ENCODE measurements around the gene PDE3A.

PDE3A gene

DNA sequence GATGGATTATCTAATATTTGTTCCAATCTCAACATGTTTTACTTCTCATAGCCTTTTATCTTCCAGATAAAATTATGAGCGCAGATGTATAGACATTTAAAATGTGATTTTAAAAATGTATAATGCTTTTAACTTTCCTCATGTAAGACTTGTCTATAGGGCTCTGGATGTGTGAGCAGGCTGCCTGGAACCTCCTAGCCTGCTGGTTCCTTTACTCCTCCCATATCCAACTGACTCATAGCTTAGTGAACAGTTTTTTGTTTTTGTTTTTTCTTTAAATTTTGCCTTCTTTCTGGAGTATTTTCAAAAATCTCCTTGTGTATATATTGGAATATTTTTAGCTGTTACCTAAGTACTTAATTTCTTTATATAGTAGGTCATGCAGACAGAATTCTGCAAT is 115.4 kb downstream of the PDE3A start:
- H3K27me3 ChIP-seq (ENCODE audit: control insufficient read depth, insufficient read depth, low read length) = no peaks in the 10 kb centered on the region
- peaks cover 30% of the 10 kb centered on the region for H3K4me1 ChIP-seq (ENCODE audit: control insufficient read depth, insufficient read depth, low read length)
- no peak overlapping the region for H3K4me2 ChIP-seq (ENCODE audit: low read length)
- H3K9me3 ChIP-seq (replicated peaks; ENCODE audit: low read length) = no peaks in the 10 kb centered on the region
- no peak overlapping the region for H3K4me3 ChIP-seq (ENCODE audit: low read length)
- no peaks in the 10 kb centered on the region for H3K36me3 ChIP-seq (ENCODE audit: insufficient read depth, low read length)
- peak overlapping the region; percentile 4 for H3K9ac ChIP-seq (ENCODE audit: low read depth, low read length)

DNA sequence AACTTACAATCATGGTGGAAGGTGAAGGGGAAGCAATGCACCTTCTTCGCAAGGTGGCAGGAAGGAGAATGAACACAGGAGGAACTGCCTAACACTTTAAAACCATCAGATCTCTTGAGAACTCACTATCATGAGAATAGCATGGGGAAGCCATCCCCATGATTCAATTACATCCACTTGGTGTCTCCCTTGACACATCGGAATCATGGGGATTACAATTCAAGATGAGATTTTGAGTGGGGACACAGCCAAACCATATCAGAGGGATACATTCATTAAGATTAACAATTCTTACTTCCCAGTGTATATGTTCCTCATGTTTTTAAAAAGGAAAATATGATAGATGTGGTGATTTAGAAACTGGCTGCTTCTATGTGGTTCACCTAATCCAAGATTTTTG is 117.9 kb downstream of the PDE3A start:
- no peak overlapping the region for H3K4me2 ChIP-seq (ENCODE audit: low read length)
- H3K9ac ChIP-seq (ENCODE audit: low read depth, low read length) = no peak overlapping the region
- no peaks in the 10 kb centered on the region for H3K9me3 ChIP-seq (replicated peaks; ENCODE audit: low read length)
- peaks cover 43% of the 10 kb centered on the region for H3K4me1 ChIP-seq (ENCODE audit: control insufficient read depth, insufficient read depth, low read length)
- no peaks in the 10 kb centered on the region for H3K27me3 ChIP-seq (ENCODE audit: control insufficient read depth, insufficient read depth, low read length)
- H3K4me3 ChIP-seq (ENCODE audit: low read length) = no peak overlapping the region
- H3K36me3 ChIP-seq (ENCODE audit: insufficient read depth, low read length) = no peaks in the 10 kb centered on the region

- H3K9ac ChIP-seq (ENCODE audit: low read depth, low read length) = no peak overlapping the region
- H3K27me3 ChIP-seq (ENCODE audit: control insufficient read depth, insufficient read depth, low read length) = no peaks in the 10 kb centered on the region
- H3K4me3 ChIP-seq (ENCODE audit: low read length) = no peak overlapping the region
- H3K4me1 ChIP-seq (ENCODE audit: control insufficient read depth, insufficient read depth, low read length) = peaks cover 46% of the 10 kb centered on the region
- H3K9me3 ChIP-seq (replicated peaks; ENCODE audit: low read length) = no peaks in the 10 kb centered on the region
- no peak overlapping the region for H3K4me2 ChIP-seq (ENCODE audit: low read length)
- H3K36me3 ChIP-seq (ENCODE audit: insufficient read depth, low read length) = no peaks in the 10 kb centered on the region
These were observed 119.2 kb downstream of the PDE3A start for GRCh38 chr12:20487519-20487918.

DNA sequence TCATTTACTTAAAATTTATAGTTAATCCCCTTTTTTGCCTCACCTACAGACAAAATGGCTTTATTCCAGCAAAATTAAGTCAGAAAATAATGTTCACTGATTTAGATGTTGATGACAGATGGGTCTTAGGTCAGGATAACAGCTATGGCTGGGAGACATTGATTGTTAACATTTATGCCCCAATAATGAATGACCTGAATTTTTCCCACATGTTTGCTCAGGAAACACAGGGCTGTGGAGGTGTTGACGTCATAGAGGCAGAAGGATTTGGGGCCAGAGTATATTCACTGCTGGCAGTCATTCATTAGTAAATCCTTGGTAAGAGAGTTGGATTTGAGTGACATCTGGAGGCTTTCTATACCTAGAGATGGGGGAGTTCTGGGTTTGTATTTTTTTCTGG is 121.3 kb downstream of the PDE3A start:
- H3K9me3 ChIP-seq (replicated peaks; ENCODE audit: low read length) = no peaks in the 10 kb centered on the region
- no peaks in the 10 kb centered on the region for H3K27me3 ChIP-seq (ENCODE audit: control insufficient read depth, insufficient read depth, low read length)
- H3K4me2 ChIP-seq (ENCODE audit: low read length) = no peak overlapping the region
- no peak overlapping the region for H3K4me3 ChIP-seq (ENCODE audit: low read length)
- peaks cover 54% of the 10 kb centered on the region for H3K4me1 ChIP-seq (ENCODE audit: control insufficient read depth, insufficient read depth, low read length)
- no peaks in the 10 kb centered on the region for H3K36me3 ChIP-seq (ENCODE audit: insufficient read depth, low read length)
- H3K9ac ChIP-seq (ENCODE audit: low read depth, low read length) = no peak overlapping the region

- Histone ChIP-seq H3K4me1 (ENCODE audit: control insufficient read depth, insufficient read depth, low read length) (peaks cover 55% of the 10 kb centered on the region), H3K36me3 (ENCODE audit: insufficient read depth, low read length) (no peaks in the 10 kb centered on the region), H3K4me2 (ENCODE audit: low read length) (no peak overlapping the region), H3K4me3 (ENCODE audit: low read length) (no peak overlapping the region), H3K9me3 (replicated peaks; ENCODE audit: low read length) (no peaks in the 10 kb centered on the region), H3K27me3 (ENCODE audit: control insufficient read depth, insufficient read depth, low read length) (no peaks in the 10 kb centered on the region), H3K9ac (ENCODE audit: low read depth, low read length) (no peak overlapping the region)
These were observed 121.9 kb downstream of the PDE3A start for GRCh38 chr12:20490213-20490612.

GRCh38 chr12:20491290-20491689 is 123.0 kb downstream of the PDE3A start:
- no peaks in the 10 kb centered on the region for H3K27me3 ChIP-seq (ENCODE audit: control insufficient read depth, insufficient read depth, low read length)
- H3K4me1 ChIP-seq (ENCODE audit: control insufficient read depth, insufficient read depth, low read length) = peaks cover 52% of the 10 kb centered on the region
- H3K4me2 ChIP-seq (ENCODE audit: low read length) = no peak overlapping the region
- no peaks in the 10 kb centered on the region for H3K9me3 ChIP-seq (replicated peaks; ENCODE audit: low read length)
- H3K4me3 ChIP-seq (ENCODE audit: low read length) = no peak overlapping the region
- H3K36me3 ChIP-seq (ENCODE audit: insufficient read depth, low read length) = no peaks in the 10 kb centered on the region
- H3K9ac ChIP-seq (ENCODE audit: low read depth, low read length) = no peak overlapping the region

DNA sequence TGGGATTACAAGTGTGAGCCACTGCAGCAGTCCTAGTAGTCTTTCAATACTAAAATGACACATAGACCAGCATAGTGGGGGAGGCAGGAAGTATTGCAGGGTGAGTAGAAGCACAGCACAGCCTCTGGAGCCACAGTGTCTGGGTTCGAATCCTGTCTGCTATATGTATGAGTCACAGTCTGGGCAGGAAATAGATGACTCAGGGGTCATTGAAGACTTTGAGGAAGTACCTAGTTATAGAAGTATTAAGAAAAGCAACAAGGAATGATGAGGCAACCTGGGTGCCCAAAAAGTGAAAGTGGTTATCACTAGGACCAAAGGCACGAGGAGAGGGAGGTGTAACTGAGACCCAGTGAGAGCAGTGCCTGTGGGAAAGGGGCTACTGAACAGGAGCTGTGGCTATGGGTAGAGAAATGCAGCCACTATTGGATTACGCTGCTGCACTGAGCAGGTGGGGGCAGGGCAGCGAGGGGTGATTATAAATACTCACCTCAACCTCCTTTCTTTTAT is 124.0 kb downstream of the PDE3A start:
- H3K9ac ChIP-seq (ENCODE audit: low read depth, low read length) = no peak overlapping the region
- H3K27me3 ChIP-seq (ENCODE audit: control insufficient read depth, insufficient read depth, low read length) = no peaks in the 10 kb centered on the region
- H3K4me3 ChIP-seq (ENCODE audit: low read length) = no peak overlapping the region
- H3K4me2 ChIP-seq (ENCODE audit: low read length) = peak overlapping the region; percentile 38
- H3K36me3 ChIP-seq (ENCODE audit: insufficient read depth, low read length) = no peaks in the 10 kb centered on the region
- no peaks in the 10 kb centered on the region for H3K9me3 ChIP-seq (replicated peaks; ENCODE audit: low read length)
- H3K4me1 ChIP-seq (ENCODE audit: control insufficient read depth, insufficient read depth, low read length) = peaks cover 43% of the 10 kb centered on the region

DNA sequence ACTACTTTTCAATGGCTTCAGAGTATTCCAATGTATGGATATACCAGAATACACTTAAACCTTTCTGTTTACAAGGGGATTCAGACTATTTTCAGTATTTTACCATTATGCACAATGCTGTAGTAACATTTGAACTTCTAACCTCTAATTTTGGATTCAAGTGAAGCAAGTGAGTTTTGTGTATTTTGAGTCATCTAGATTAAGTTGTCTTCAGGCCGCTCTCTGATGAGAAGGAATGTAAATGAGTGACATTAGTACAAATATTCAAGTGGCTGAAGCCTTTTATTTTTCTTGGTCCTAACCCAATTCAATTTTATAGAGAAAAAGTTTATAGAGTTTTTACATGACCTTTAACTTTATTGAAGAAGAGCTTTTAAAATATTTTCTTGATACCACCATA is 125.6 kb downstream of the PDE3A start:
- Histone ChIP-seq H3K9ac (ENCODE audit: low read depth, low read length) (no peak overlapping the region), H3K27me3 (ENCODE audit: control insufficient read depth, insufficient read depth, low read length) (no peaks in the 10 kb centered on the region), H3K4me2 (ENCODE audit: low read length) (peak overlapping the region; percentile 20), H3K9me3 (replicated peaks; ENCODE audit: low read length) (no peaks in the 10 kb centered on the region), H3K4me1 (ENCODE audit: control insufficient read depth, insufficient read depth, low read length) (peaks cover 43% of the 10 kb centered on the region), H3K4me3 (ENCODE audit: low read length) (no peak overlapping the region), H3K36me3 (ENCODE audit: insufficient read depth, low read length) (no peaks in the 10 kb centered on the region)

DNA sequence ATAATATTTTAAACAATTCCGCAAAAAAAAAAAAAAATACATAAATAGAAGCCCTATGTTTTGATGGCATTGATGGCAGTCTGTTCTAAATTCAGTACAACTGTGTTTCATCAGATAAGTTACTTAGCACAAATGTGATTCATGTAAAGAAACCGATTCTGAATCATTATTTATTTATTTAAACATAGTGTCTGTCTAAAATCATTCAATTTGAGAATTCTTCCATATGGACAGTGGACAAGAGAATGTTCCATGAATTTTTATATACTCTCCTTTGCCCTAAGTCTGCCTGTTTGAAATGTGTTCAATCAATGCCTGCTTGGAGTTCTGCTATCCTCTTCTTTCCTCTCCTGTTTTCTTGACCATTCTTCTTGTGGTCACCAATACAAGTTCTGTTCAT is 126.5 kb downstream of the PDE3A start:
- no peaks in the 10 kb centered on the region for H3K36me3 ChIP-seq (ENCODE audit: insufficient read depth, low read length)
- H3K9me3 ChIP-seq (replicated peaks; ENCODE audit: low read length) = no peaks in the 10 kb centered on the region
- no peak overlapping the region for H3K9ac ChIP-seq (ENCODE audit: low read depth, low read length)
- H3K27me3 ChIP-seq (ENCODE audit: control insufficient read depth, insufficient read depth, low read length) = no peaks in the 10 kb centered on the region
- H3K4me2 ChIP-seq (ENCODE audit: low read length) = peak overlapping the region; percentile 22
- H3K4me1 ChIP-seq (ENCODE audit: control insufficient read depth, insufficient read depth, low read length) = peaks cover 39% of the 10 kb centered on the region
- H3K4me3 ChIP-seq (ENCODE audit: low read length) = no peak overlapping the region

DNA sequence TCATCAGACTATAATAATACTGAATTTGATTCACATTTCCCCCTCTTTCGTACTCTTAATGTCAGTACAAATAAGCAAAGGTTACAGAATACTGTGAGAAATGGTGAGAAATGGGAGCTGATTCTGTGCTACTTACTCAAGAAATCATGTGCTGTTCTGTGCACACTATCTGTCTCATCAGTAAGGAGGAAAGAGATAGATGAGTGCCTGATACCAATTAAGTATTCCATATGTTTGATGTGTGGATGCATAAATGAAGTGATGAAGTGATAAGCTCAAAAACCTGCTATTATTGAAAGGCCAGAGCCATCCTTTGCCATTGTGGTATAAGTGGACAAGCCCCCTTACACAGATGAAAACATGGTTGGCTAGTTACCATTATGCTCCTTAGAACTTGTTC is 127.7 kb downstream of the PDE3A start:
- no peaks in the 10 kb centered on the region for H3K36me3 ChIP-seq (ENCODE audit: insufficient read depth, low read length)
- H3K4me3 ChIP-seq (ENCODE audit: low read length) = no peak overlapping the region
- no peaks in the 10 kb centered on the region for H3K27me3 ChIP-seq (ENCODE audit: control insufficient read depth, insufficient read depth, low read length)
- no peaks in the 10 kb centered on the region for H3K9me3 ChIP-seq (replicated peaks; ENCODE audit: low read length)
- H3K4me2 ChIP-seq (ENCODE audit: low read length) = no peak overlapping the region
- peaks cover 29% of the 10 kb centered on the region for H3K4me1 ChIP-seq (ENCODE audit: control insufficient read depth, insufficient read depth, low read length)
- H3K9ac ChIP-seq (ENCODE audit: low read depth, low read length) = no peak overlapping the region

DNA sequence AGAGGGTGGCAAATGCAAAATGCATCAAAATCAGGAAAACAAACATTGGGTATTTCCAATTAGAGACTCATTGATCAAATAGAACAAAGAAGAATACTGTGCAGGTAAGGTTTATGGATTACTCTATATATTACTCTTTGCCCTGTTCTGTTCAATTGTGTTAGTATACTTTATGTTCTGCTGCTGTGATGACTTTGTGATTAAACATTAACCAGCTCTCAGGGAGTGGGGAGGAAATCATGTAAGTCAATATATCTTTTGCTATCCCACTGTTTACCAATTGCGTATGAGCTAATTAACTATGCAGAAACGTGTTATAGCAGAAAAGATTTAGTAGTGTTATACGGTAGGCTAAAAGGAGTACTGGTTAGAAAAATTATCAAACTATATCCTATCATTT is 129.4 kb downstream of the PDE3A start:
- no peaks in the 10 kb centered on the region for H3K27me3 ChIP-seq (ENCODE audit: control insufficient read depth, insufficient read depth, low read length)
- H3K36me3 ChIP-seq (ENCODE audit: insufficient read depth, low read length) = no peaks in the 10 kb centered on the region
- no peak overlapping the region for H3K9ac ChIP-seq (ENCODE audit: low read depth, low read length)
- H3K4me3 ChIP-seq (ENCODE audit: low read length) = no peak overlapping the region
- no peaks in the 10 kb centered on the region for H3K9me3 ChIP-seq (replicated peaks; ENCODE audit: low read length)
- H3K4me2 ChIP-seq (ENCODE audit: low read length) = no peak overlapping the region
- peaks cover 21% of the 10 kb centered on the region for H3K4me1 ChIP-seq (ENCODE audit: control insufficient read depth, insufficient read depth, low read length)

- no peak overlapping the region for H3K4me3 ChIP-seq (ENCODE audit: low read length)
- no peak overlapping the region for H3K4me2 ChIP-seq (ENCODE audit: low read length)
- H3K36me3 ChIP-seq (ENCODE audit: insufficient read depth, low read length) = no peaks in the 10 kb centered on the region
- H3K9me3 ChIP-seq (replicated peaks; ENCODE audit: low read length) = no peaks in the 10 kb centered on the region
- H3K27me3 ChIP-seq (ENCODE audit: control insufficient read depth, insufficient read depth, low read length) = no peaks in the 10 kb centered on the region
- peaks cover 13% of the 10 kb centered on the region for H3K4me1 ChIP-seq (ENCODE audit: control insufficient read depth, insufficient read depth, low read length)
- H3K9ac ChIP-seq (ENCODE audit: low read depth, low read length) = no peak overlapping the region
These were observed 133.6 kb downstream of the PDE3A start for GRCh38 chr12:20501958-20502357.
